ENCODE results near the gene KIF14.
"Not testable (repeated sequence)": the region's sequence is repeated elsewhere in the genome, so short reads cannot be mapped to it uniquely, and the experiment has no call there.

KIF14 gene

DNA sequence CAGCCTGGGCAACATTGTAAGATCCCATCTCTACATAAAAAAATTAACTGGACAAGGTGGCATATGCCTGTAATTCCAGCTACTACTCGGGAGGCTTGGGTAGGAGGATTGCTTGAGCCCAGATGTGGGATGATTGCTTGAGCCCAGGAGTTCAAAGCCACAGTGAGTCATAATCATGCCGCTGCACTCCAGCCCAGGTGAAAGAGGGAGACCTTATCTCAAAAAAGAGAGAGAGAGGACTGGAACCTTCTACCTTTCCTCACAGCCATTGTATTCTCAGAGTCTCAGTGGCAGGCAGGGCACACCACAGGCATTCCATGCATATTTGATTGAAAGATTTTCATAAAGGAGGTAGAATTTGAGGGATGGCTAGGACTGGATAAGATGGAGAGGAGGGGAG lies 78.4 kb downstream of the KIF14 start:
- DNase-seq, result no peak

DNA sequence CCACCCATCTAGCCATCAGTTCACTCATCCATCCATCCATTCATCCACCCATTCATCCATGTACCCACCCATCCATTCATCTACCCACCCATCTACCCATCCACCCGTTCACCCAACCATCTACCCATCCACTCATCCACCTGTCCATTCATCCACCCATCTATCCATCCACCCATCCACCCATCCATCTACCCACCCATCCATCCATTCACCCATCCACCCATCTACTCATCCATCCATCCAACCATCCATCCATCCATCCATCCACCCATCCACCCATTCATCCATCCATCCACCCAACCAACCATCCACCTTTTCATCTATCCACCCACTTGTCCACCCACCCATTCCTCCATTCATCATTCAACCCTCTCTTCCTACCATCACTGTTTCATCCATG lies 80.3 kb downstream of the KIF14 start:
- no peak for DNase-seq

DNA sequence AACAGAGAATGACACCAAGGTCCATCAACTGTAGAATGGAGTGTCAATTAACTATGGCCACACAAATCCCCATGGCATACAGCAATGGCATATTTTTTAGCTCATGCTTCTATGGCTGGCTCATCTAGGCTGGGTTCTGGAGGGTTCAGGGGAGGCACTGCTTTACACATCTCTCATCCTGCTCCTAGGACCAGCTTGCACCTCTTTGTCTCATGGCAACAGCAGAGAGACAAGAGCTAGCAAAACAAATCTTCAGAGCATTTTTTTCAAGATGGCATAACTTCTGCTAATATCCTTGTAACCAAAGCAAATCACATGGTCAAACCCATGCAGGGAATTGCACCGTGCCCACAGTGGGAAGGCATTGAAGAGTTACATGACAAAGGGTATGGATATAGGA lies 82.4 kb downstream of the KIF14 start:
- DNase-seq, result no peak

DNA sequence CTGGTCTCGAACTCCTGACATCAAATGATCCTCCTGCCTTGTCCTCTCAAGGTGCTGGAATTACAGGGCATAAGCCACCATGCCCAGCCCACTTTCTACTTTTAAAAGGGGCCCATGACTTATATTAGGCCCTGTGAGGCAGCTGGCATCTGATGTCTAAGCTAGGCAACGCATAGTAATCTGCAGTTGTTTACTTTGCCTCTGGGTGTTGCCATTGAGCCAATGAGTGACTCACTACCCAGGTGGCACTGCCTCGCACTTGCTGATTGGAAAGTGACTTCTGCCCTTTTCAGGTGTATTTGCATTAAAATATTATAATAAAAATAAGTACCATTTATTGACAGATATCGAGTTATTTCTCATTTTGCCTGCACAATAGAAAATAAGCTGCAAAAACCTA lies 84.9 kb downstream of the KIF14 start:
- DNase-seq, result peak; percentile 67

DNA sequence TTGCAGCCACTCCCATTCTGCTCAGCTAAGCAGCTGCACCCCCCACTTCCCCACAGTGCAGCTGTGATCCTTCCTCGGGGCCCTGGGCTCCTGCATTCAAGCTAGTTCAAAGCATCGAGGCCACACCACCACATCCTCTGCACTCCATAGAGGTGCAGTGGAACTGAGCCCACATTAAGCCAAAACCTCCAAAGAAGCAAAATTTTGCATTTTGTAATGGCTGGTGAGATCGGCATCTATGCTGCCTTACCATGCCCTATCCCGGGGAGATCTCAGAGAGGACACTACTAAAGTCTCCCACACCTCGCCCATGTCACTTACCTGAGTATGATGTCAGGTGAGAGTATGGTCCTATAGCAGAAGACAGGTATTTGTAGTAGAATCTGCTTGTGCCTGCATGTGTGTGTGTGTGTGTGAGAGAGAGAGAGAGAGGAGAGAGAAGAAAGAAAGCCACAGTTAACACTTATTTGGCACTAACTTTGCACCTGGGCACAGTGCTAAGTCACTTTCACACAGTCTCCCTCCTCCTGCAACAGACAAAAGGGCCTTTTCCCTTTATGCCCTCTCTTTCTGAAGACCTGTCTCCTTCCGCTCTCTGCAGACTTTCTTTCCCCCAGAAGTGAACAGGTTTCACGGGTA lies 89.8 kb downstream of the KIF14 start:
- peak; percentile 45 for DNase-seq

DNA sequence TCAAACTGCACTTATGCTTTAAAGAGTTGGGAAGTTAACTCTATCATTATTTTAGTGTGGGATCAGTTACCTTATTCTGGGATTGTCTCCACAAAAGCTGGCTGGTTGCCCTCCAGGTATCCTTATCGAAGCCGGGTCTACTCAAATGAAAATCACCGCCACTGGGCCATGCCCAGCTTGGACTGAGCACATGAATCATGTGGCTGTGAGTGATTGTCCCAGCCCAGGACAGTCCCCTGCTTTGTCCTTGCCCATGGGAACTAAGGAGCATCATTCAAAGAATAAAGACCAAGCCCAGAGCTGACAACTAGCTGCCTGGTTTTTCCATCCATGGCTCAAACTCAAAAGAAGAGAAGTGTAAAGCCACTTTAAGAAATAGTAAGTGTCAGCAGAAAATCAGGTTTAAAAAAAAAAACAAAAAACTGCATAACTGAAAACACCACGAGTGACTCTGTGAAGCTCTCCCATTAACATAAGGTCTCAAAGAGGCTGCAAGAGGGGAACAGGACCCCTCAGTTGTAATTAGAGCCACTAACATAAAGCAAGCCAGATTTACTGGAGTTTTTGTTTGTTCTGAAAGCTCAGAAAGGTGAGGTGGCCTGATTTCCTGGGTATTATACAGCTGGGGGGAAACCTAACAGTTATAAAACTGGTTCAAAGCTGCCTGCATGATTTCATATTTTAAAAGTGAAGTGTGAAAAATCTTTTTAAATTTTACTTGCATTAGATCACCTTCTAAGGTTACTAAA lies 91.5 kb downstream of the KIF14 start:
- DNase-seq, result no peak

DNA sequence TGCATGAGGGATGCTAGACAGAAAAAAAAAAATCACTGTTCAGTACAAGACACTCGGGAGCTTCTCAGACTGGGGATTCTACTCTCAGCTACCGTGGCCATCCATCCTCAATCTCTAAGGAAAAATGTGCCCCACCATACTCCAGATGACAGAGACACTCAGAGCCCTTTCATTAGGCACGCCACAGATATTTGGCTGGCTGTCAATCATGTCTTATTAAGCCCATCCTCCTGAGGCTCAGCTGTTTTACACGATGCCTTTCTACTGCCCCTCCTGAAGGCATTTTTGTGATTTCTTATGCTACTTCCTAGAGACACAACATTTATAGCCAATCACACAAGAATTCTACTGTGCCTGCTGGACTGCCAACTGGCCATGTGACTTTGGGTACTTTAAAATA lies 92.9 kb downstream of the KIF14 start:
- DNase-seq, result no peak

DNA sequence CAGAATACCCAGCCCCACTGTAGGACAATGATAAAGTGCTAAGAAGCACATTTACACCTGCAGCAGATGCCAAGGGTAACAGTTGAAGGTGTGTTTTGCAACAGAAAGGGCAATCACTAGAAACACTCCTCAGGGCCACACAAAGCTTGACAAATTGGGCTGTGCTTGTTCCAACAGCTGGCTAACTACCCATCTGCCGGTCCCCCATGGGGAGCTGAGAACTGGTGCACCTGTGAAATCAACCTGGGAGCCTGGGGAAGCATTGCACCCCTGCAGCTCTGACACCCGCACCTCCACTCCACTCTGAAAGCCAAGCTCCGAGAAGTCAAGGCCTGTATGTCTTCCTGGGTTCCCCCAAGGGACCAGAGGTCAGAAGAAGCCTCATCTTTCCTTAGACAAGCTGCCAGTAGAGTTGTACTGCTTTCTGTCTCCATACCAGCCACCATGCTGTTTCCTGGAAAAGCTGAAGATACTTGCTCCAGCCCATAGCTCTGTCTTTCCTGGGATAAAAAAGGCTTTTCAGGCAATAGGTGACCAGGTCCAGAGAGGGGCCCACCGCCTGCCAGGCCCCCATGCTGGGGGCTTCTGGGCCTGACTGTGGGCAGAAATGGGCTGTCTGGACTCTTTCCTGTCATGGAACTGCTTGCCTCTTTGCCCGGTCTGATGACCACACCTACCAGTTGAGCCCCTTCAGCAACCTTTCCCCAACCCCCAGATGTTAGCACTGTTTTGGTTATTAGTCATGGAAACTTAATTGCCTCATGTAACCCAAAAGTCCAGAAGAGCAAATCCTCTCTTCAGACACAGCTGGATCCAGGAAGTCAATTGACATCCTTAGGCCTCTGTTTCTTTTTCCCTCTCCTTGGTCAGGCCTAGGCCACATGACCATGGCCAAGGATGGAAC lies 93.6 kb downstream of the KIF14 start:
- peak; percentile 17 for DNase-seq

DNA sequence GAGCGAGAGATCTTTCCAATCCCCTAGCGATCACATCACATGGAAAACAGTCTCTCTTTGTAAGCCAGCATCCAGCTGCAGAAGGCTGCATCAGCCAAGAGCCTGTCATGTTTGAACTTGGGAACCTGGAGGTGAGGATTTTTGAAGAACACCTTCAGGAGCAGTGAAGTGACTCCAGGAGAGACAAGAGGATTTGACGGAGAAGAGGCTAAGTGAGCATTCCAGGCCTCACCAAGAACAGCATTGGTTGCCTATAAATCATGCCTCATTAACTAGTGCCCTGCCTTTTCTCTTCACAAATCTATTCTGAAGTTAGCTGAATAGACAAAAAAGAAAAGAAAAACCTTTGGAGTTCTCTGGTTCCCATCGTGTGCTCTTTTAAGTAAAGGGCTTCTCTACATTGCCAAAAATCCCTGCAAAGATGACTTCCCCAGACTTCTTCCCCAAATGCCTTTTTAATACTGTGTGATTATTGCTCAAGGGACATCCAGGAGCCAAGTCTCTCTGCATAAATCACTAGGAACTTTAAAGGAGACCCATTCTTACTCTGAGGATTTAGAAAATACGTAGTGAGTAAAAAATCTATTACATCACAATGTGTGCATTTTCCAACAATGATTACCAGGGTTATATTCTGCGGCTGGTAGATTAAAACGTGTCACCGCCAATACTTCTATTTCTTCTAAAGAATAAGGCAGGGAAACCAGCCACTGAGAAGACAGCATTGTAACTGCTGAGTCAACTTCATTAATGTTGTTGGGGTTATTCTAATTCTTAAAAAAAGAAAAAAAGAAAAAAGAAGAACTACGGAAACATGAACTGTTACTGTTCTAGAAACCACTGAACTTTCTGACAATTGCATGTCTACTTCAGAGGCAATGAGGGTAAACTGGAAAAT lies 95.2 kb downstream of the KIF14 start:
- DNase-seq, result no peak

DNA sequence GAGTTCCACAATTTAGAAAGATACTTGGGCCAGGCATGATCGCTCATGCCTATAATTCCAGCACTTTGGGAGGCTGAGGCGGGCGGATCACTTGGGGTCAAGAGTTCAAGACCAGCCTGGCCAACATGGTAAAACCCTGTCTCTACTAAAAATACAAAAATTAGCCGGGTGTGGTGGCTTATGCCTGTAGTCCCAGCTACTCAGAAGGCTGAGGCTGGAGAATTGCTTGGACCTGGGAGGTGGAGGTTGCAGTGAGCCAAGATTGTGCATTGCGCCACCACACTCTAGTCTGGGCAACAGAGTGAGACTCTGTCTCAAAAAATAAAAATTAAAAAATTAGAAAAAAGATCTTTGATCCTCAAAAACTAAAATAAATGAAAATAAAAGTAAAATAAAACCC lies 96.0 kb downstream of the KIF14 start:
- DNase-seq, result not testable (repeated sequence)

DNA sequence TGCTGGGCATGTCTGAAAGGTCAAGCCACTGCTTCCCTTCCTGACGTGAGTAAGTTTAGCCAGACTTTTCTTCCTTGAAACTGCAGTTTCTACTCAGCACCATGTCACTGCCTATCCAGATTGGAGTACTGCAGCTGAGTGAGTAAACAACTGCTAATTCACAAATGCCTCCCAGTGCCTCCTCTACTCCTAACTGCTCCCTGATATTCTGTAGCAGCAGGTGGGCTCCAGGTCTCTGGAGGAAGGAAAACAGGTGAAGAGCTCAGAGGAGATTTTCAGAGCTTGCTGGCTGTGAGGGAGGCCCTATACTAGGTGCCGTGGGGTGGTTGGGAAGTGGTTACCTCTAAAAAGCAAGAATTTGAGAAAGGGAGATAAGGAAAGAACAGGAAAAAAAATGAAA lies 96.5 kb downstream of the KIF14 start:
- no peak for DNase-seq

DNA sequence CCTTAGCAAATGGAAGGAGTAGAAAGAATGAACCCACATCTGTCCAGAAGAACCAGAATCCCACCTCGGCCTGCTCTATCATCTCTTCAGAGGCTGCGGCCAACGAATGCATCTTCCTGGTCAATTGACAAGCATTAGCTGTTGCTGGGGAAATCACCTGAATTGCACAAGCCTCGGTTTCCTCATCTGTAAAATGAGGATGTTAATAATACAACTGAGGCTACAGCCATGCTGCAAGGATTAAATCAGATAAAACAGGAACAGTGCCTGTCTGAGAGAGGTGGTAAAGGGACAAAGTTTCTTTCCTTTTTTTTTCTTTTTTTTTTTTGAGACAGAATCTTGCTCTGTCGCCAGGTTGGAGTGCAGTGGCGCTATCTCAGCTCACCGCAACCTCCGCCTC lies 99.8 kb downstream of the KIF14 start:
- DNase-seq, result no peak

DNA sequence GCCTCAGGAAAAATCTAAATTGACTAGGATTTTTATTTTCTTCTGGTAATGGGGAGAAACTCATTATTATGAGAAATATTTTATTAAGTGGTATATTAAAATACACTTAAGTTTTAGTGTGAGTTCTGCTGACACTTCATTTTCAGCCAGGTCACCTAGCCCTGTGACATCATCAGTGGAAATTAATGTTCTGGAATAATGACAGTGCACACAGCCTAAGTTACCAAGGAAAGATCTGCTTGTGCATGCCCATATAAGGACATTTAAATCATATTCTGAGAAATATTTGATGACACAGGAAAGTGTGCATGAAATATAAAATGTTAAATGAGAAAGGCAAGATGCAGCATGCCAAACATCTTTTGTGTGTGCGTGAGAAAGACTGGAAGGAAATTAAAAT lies 102.0 kb downstream of the KIF14 start:
- no peak for DNase-seq

DNA sequence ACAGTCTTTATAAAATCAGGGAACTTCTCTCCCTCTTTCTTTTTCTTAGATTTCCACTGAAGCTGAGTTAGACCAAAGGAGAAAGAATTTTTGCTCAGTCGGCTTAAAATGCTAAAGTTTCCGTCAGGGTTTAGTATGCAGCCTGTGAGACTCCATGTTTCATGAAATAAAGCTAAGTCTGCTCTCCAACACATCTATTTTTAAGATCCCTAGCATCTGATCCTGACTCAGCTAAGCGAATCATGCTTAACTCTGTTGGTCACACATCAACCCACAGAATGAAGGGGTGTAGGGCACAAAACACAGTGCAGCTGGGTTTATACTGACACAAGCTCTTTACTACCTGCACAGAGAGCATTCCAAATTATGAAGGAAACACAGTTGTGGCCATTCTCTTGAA lies 108.4 kb downstream of the KIF14 start:
- peak; percentile 53 for DNase-seq

DNA sequence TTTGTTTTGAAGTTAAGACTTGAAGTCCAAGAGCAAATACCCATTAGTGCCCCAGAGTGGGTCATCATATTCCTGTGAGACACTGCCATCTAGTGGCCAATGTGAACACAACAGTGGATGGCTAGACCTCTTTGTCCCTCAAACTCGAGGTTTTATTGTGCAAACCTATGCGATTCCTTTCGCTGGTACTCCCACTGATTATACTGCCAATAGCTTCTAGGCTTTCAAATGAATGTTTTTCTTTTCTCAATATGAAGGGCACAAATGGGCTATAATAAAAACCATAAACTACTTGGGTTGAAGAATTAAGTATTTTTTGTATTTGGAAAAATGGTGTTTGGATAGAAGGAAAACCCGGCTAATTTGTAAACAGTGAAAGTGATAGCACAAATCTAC lies 110.3 kb downstream of the KIF14 start:
- peak; percentile 91 for DNase-seq

DNA sequence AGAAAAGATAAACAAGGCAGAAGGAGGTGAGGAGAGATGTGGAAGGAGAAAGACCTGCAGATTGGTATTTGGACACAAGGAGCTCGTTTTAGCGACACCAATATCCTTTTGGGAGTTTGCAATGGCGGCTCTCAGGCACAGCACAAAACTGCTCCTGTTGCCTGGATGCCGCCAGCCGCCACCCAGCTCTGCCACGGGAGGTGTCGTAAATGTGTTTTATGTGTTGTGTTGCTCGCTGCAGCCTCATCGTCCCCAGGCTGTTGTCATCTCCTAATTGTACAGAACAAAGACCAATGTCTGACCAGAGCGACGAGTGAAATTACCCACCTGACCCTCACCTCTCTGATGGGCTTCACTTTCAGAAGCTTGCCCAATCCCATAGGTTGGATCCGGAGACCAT lies 114.1 kb downstream of the KIF14 start:
- no peak for DNase-seq

DNA sequence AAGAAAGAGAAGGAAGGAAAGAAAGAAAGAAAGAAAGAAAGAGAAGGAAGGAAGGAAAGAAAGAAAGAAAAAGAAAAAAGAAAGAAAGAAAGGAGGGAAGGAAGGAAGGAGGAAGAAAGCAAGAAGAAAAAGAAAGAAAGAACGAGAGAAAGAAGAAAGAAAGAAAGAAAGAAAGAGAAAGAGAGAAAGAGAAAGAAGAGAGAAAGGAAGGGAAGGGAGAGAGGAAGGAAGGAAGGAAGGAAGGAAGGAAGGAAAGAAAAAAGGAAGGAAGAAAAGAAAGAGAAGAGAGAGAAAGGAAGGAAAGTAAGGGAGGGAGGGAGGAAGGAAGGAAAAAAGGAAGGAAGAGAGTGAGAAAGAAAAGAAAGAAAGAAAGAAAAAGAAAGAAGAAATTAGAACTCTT lies 115.3 kb downstream of the KIF14 start:
- no peak for DNase-seq

Data from RPMI8226 (cell line).